HL-60 (cell line): ENCODE measurements around the gene LRPAP1.

Source experiments
- TF ChIP-seq, protein P1 (sequence below): IDR thresholded peaks from 2 replicates; pipeline ENCODE4 v1.6.1; 2012; ENCODE audit warnings: low read depth; ENCODE audit not compliant: insufficient replicate concordance
- TF ChIP-seq, protein P2 (sequence below): IDR thresholded peaks from one replicate; pipeline ENCODE4 v1.5.1; 2011; ENCODE audit warnings: low read length, control low read depth, inconsistent platforms; ENCODE audit not compliant: insufficient read depth

DNA sequence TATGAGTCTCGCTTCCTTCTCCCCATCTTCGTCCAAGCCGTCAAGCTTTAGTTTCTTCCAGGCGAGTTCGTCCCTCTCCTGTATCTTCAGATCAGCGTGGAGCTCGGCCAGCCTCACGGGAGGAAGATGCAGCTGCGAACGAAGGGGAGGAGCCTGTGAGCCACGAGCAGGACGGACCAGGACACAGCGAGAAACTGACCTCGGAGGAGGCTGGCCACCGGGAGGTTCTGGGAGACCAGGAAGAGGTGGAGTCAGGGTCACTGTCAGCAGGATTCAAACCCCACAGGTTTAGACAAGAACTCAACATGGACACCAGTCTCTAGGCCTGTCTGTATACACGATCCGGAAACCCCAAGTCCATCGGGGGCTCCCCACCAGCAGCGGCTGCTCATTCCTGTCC lies 7.3 kb downstream of the LRPAP1 start:
- TF ChIP-seq, protein P1, sequence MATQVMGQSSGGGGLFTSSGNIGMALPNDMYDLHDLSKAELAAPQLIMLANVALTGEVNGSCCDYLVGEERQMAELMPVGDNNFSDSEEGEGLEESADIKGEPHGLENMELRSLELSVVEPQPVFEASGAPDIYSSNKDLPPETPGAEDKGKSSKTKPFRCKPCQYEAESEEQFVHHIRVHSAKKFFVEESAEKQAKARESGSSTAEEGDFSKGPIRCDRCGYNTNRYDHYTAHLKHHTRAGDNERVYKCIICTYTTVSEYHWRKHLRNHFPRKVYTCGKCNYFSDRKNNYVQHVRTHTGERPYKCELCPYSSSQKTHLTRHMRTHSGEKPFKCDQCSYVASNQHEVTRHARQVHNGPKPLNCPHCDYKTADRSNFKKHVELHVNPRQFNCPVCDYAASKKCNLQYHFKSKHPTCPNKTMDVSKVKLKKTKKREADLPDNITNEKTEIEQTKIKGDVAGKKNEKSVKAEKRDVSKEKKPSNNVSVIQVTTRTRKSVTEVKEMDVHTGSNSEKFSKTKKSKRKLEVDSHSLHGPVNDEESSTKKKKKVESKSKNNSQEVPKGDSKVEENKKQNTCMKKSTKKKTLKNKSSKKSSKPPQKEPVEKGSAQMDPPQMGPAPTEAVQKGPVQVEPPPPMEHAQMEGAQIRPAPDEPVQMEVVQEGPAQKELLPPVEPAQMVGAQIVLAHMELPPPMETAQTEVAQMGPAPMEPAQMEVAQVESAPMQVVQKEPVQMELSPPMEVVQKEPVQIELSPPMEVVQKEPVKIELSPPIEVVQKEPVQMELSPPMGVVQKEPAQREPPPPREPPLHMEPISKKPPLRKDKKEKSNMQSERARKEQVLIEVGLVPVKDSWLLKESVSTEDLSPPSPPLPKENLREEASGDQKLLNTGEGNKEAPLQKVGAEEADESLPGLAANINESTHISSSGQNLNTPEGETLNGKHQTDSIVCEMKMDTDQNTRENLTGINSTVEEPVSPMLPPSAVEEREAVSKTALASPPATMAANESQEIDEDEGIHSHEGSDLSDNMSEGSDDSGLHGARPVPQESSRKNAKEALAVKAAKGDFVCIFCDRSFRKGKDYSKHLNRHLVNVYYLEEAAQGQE: no peak
- TF ChIP-seq, protein P2, sequence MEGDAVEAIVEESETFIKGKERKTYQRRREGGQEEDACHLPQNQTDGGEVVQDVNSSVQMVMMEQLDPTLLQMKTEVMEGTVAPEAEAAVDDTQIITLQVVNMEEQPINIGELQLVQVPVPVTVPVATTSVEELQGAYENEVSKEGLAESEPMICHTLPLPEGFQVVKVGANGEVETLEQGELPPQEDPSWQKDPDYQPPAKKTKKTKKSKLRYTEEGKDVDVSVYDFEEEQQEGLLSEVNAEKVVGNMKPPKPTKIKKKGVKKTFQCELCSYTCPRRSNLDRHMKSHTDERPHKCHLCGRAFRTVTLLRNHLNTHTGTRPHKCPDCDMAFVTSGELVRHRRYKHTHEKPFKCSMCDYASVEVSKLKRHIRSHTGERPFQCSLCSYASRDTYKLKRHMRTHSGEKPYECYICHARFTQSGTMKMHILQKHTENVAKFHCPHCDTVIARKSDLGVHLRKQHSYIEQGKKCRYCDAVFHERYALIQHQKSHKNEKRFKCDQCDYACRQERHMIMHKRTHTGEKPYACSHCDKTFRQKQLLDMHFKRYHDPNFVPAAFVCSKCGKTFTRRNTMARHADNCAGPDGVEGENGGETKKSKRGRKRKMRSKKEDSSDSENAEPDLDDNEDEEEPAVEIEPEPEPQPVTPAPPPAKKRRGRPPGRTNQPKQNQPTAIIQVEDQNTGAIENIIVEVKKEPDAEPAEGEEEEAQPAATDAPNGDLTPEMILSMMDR: no peak
